ENCODE results near the gene SLC17A2.

SLC17A2 gene, protein sequence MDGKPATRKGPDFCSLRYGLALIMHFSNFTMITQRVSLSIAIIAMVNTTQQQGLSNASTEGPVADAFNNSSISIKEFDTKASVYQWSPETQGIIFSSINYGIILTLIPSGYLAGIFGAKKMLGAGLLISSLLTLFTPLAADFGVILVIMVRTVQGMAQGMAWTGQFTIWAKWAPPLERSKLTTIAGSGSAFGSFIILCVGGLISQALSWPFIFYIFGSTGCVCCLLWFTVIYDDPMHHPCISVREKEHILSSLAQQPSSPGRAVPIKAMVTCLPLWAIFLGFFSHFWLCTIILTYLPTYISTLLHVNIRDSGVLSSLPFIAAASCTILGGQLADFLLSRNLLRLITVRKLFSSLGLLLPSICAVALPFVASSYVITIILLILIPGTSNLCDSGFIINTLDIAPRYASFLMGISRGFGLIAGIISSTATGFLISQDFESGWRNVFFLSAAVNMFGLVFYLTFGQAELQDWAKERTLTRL

DNA sequence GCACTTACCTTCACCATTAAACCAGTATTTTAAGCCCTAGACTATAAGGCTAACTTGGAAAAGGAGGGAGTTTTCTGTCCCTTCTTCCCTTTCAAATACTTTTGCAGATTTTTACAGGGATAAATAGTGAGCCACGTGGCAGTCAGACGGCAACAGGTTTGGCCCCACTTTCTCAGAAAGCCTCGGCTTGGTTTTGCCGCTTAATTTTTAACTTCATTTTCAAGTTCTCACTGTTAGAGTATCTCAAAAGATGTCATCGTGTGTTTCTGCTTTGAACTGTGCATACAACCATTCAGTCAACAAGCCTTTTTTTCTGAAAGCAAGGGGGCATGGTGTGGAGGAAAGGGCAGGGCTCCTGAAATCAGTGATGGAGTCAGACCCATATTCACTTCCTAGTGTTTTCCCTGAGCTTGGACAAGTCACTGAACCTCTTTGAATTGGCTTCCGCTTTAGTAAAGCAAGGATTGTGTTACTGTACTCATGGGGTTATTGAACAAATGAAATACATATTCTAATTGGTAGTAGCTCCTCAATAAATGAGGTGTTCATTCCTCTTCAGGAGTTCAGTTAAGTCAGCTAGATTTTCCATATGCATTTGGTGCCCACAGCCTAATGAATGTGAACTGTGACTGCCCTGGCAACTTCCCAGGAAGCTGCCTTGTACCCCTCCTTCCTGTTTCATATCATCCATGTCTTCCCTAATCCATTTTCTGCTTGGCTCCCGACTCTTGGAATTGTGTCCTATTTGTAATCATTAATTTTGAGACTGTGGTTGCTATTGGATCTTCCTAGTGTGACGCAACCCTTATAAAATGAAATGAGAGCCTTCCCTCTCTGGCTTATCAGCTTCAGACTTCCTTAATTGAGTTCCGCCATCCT is at the start of gene SLC17A2:
TSS of gene SLC17A2 (minus strand) at position 160 of the 879 bp plus-strand sequence. CDS start 4,895 bp downstream, outside the sequence.
- no peak for DNase-seq (ENCODE audit: low read depth)

DNA sequence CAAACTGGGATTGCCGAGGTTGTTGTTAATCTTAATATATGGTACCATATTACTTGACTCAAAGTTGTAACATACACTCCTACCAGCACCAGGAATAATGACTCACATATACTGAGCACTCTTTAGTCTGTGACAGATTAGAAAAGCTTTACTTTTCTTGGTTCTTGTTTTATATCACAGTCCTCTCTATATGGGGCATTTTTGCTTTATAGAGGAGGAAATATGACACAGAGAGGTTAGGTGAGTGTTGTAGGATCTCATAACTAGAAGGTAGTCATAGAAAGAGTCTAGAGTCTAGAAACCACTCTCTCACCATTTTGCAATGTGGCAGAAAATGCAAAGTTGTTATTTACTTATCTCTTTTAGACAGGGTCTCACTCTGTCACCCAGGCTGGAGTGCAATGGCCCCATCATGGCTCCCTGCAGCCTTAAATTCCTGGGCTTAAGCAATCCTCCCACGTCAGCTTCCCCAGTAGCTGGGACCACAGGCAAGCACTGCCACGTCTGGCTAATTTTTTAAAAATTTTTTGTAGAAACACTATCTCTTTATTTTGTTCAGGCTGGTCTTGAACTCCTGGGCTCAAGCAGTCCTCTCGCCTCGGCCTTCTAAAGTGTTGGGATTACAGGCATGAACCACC is 45.6 kb upstream of the SLC17A2 start:
- no peak for DNase-seq (ENCODE audit: low read depth)

DNA sequence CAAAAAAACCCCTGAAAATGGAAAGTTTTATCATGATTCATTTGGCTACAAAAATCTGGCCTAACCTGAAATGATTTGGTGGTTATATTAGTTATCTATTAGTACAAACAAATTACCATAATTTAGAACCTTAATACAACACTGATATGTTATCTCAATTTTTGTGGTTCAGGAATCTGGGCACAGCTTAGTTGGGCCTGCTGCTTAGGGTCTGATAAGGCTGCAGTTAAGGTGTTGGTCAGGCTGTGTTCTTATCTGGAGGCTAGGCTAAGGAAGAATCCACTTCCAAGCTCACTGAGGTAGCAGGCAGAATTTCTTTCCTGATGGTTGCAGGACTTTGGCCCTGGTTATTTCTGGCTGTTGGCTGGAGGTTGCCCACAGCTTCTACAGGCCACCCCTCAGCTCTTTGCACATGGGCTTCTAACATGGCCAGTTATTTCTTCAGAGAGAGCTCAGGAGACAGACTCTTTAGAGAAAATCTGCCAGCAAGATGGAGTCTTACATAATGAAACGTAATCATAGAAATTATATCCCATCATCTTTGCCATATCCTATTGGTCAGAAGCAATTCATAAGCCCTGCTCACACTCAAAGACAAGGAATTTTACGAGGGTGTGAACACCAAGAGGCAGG is 43.5 kb upstream of the SLC17A2 start:
- no peak for DNase-seq (ENCODE audit: low read depth)

DNA sequence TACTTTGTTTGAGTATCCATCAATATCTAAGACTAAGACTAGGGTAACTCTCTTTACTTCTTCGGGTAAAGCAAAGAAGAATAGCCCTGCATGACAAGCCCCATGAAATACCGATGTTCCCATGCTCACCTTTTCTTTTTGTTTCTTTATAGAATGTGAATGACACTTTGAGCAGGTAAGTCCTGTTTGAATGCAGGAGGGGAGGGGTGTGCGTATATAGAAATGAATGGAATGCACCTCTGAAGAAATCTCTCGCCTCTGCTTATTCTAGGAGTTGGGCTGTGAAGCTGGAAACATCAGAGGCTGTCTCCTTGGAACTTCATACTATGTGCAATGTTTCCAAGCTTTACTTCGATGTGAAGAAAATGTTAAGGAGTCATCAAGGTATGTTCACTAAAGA is 42.4 kb upstream of the SLC17A2 start:
- DNase-seq (ENCODE audit: low read depth): no peak

DNA sequence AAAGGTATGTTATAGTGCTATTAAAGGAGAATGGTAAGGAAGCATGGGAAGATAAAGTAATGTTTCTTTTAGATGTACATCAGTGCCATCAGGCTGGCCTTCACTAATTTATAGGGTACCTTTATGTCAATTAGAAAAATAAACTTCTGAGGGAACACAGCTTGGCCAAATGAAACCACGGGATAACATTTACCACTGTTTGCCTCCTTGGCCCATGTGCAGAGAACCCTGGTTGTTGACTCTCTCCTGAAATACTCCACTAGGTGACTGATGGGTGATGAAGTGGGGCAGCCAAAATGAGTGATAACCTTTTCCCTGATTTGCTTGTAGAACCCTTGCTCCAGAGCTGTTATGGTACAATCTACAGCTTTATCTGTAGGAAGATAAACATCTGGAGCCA is 41.6 kb upstream of the SLC17A2 start:
- no peak for DNase-seq (ENCODE audit: low read depth)

DNA sequence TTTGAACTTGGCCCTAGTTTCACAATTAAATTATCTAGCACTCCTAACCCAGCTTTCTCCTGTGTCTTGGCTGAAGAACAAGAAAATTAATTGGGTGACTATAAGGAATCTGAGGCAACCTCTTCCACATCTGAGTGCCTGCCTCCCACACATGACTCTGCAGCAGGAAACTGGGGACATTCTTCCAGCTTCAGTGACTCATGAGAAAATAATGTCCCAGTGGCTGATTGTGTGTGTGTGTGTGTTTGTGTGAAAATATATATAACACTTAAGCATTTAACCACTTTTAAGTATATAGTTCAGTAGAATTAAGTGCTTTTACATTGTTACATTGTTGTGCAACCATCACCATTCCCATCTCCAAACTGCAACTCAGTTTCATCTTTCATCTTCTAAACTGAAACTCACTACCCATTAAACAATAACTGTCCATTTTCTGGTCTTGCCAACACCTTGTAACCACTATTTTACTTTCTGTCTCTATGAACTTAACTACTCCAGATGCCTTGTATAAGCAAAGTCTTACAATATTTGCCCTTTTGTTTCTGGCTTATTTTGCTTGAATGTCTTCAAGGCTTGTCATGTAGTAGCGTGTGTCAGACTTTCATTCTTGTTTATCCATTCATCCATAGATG is 40.8 kb upstream of the SLC17A2 start:
- DNase-seq (ENCODE audit: low read depth): peak; percentile 90

DNA sequence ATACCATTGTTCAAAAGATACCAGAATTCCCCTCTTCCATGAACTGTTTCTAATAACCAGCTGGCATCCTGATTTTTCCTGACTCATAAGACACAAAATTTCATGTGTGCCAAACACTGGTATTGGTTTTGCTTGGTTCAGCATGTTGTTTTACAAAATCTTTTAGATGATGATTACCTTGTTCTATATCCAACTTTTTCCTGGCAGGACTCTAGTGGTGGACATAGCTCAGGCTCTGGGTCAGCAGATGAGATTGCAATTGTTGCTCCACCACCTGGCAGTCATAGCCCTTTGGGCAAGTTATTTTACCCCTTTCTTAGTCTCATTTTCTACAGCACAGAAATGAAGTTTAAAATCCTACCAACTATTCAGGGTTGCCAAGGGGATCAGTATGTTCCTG is 38.3 kb upstream of the SLC17A2 start:
- no peak for DNase-seq (ENCODE audit: low read depth)

DNA sequence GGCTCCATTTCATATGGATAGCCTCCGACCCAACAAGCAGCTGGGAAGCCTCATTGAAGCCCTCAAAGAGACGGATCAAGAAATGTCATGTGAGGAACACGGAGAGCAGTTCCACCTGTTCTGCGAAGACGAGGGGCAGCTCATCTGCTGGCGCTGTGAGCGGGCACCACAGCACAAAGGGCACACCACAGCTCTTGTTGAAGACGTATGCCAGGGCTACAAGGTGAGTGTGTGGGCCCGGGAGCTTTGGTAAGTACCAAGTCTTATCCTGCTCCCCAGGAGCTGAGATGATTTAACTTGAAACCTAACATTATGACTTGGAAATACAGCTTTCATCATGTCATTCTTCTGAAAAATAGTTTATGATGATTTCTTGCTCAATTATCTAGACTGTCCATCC is 36.2 kb upstream of the SLC17A2 start:
- no peak for DNase-seq (ENCODE audit: low read depth)

DNA sequence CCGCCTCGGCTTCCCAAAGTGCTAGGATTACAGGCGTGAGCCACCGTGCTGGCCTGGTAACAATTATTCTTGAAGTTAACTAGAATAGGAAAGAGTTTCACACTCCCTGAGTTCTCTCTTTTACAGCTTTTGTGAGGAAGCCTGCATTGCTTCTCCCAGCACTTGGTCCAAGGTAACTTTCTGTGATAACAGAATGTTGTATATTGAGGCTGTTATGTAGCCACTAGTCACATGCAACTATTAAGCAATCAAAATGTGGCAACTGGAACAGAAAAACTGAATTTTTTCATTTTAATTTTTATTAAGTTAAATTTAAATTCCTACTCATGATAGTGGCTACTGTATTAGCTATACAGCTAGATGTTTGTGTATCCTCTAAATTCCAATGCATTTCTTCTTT is 34.6 kb upstream of the SLC17A2 start:
- DNase-seq (ENCODE audit: low read depth): no peak

DNA sequence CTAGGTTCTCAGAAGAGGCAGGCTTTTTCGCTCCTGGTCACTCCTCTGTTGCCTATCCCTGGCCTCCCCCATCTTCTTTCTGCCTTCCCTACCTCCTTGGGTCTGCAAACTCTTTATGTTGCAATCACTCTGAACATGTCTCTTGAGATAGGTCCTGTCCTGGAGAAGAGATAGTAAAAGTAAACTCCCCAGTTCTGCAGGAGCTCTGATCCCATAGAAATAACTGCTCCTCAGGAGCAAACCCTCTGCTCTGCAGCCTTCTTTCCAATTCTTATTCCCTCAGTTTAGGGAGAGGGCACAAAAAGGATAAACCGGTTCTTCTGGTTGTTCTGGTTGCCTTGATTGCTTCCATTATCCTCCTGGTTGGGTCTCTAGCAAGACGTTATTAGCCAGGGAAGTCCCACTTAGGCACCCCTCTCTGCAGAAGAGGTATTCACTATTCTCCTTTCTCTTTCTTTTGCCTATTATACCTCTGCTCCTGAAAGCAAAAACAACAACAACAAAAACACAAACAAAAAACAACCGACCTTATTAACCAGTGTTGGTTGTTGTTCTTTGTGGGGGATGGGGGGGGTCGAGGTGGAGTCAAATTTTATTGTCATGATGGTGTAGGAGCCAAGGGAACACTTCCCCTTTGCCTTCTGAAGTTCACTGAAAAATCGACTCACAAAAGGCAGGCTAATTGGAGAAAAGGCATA is 33.1 kb upstream of the SLC17A2 start:
- DNase-seq (ENCODE audit: low read depth): no peak

DNA sequence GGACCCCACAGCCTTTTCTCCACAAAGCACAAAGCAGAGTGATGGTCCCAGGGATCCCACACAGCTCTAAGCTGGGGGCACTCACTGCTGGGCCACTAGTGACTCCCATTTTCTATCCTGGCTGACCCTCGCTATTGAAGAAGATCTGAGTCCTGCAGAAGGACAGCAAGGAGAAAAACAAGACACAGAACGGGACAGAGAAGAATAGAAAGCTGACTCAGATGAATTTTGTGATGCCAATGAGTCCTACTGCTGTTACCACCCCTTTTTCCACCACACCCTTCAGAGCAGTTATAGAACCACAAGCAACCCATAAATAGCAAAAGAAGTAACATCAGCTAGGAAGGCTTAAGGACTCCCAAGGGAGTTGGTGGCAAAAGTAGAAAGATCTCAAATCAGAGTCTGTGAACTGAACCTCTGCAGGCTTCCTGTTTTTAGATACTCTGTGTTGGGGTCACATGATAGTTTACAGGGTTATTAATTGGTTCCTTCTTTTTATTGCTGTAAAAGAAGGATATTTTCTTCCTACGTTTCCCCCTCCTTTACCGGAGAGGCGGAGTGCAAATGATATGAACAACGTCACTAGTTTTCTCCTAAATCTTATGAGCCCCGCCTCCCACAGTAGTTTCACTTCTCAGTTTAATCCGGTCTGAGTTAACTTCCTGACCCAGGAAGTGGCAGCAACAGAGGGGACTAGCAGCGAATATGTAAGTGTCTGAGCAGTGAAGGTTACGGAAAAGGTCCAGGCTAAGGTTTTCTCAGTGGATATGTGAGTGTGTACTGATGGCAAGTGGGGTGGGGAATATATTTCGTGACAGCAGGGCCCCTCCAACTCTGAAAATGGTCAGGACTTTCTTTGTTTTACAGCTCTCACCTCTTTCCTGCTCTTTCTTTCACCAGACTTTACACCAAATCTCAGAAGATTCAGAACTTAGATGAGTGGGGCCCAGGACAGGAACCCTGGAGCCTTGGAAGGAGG is 31.9 kb upstream of the SLC17A2 start, which contains the start of gene TRIM38:
TSS of gene TRIM38 (plus strand) at position 654 of the 979 bp plus-strand sequence. CDS start 3,721 bp downstream, outside the sequence.
- DNase-seq (ENCODE audit: low read depth): peak; percentile 77

DNA sequence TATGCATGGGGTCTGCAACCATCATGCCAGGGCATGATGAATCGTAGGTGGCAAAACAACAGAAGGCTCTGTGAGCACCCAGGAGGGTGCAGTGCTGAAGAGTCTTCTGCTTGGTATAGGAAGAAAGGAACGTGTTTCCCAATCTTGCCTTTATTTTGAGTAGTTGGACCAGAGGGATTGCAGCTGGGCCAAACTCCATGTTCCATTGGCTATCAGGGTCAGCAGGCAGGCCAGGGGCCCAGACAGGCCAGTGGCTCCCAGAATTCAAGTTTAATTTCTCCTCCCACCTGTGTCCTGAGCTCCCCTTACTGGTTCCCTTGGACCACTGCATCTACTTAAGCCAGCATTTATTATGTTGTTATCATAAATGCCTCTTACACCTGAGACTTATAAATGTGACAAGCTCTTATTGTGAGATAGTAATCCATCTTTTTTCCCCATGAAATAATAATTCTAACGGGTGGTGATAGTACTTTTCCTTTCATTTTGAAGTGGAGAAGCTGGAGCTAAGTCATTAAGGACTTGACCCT is 31.2 kb upstream of the SLC17A2 start:
- DNase-seq (ENCODE audit: low read depth): no peak

DNA sequence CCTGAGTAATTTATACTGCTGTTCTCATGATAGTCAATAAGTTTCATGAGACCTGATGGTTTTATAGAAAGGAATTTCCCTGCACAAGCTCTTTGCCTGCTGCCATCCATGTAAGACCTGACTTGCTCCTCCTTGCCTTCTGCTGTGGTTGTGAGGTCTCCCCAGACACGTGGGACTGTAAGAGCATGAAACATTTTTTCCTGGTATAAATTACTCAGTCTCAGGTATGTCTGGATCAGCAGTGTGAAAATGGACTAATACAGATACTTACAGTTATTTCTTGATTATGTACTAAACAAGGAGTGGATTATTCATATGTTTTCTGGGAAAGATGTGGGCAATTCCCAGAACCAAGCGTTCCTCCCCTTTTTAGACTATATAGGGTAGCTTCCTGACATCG is 30.2 kb upstream of the SLC17A2 start:
- no peak for DNase-seq (ENCODE audit: low read depth)

DNA sequence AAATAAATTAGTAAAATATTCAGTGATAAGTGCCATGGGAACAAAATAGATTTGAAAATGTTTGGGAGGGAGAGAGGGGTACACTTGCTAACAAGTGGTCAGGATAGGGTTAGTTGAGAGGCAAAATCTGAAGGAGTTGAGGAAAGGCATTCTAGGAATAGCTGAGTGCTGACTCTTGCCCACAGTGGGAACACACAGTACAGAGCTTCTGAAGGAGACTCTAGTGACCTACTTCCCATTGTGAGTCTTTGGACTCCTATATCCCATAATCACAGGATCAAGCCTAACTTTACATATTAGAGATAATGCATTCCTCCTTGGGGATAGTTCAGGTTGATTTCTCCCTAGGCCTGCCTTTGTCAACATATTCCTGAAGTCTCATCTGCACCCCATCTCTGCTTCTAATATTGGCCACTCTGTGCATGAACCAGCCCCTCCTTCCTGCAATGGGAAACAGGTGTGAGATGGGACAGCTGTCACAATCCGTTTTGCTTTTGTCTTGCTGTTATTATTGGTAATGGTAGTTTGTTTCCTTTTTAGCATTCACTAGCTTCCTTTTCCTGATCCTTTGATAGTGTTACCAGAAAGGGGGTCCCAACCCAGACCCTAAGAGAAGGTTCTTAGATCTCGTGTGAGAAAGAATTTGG is 29.5 kb upstream of the SLC17A2 start:
- DNase-seq (ENCODE audit: low read depth): peak; percentile 40

DNA sequence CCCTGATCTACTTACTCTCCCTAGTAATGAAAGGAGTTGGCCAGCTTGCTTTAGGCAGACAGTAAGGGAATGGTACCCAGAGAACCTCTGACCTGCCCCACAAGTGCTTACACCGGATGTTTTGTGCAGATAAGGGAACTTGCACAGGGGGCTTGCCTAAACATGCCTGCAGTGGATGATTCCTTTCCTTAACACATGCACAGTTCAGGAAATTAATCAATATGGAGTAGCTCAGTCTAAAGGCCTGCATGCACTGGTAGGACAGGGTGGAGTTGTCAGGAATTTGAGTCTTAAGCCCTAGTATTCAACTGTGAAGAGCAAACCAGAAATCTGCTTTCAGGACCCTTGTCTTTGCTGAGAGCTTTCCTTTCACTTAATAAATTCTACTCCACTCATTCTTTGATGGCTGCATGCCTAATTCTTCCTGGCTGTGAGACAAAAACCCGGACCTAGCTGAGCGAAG is 28.2 kb upstream of the SLC17A2 start:
- DNase-seq (ENCODE audit: low read depth): no peak

DNA sequence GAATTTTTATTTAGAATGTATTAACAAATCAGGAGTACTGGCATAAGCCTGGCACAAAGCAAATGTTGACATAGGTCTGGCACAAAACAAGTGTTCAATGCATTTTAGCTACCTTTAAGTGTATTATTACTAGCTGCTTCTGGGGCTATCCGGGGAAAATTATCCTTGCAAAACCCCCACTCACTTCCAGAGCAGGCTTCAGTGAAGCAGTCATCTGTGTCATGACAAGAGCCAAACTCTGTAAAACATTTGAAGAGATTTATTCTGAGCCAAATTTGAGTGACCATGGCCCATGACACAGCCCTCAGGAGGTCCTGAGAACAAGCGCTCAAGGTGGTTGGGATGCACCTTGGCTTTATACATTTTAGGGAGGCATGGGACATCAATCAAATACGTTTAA is 25.7 kb upstream of the SLC17A2 start:
- DNase-seq (ENCODE audit: low read depth): no peak

DNA sequence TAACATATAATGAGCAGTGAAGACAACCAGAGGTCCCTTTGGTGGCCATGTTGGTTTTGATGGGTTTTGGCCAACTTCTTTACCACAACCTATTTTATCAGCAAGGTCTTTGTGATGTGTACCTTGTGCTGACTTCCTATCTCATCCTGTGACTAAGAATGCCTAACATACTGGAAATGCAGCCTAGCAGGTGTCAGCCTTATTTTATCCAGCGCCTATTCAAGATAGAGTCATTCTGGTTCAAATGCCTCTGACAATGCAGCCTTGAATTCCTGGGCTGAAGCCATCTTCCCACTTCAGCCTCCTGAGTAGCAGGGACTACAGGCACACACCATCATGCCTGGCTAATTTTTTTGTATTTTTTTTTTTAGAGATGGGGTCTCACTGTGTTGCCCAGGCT is 24.3 kb upstream of the SLC17A2 start:
- no peak for DNase-seq (ENCODE audit: low read depth)

DNA sequence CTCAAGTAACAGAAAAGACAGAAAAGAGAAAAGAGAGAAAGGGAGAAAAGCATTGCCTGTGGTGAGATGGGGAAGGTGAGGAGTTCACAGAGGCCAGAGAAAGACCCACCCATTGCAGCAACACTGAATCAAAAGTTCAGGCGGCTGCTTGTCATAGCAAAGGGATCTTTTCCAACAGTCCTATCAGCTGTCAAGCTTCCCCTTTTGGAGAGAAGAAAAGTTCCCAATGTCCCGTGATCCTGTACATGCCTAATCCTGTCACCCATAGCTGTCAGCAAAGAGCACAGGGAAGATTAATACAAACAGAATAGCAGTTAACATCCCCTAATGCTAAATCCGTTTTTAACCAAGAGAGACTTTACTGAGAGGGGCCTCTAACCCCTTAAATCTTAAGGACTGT is 23.2 kb upstream of the SLC17A2 start:
- DNase-seq (ENCODE audit: low read depth): no peak

DNA sequence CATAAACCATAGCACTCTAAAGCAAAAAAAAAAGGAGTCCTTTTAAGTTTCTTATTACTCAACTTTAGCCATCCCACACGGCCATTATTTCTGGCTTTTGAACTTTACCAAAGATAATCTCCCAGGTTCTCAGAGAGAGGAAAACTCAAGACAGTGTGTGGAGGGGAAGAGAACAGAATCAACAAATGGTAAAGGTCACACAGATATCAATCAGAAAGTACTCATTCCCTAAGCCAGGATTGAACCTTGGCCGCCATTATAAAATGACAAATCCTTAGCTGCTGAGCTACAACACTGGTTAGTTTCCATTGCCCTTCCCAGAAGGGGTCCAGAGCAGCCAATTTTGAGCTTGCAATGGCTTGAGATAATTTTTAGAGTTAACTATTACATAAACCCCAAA is 22.0 kb upstream of the SLC17A2 start:
- DNase-seq (ENCODE audit: low read depth): no peak
